Motor neuron (in vitro differentiated cells): ENCODE data around the gene VANGL1. TPM values are rescaled to one million over a fixed set of nuclear protein-coding genes. Genes with fewer than 3 reads are reported as not detected.

Source experiments
- ATAC-seq, 8 experiments: fragments of 200-7000 bp; cut with Tn5 transposase; replicated peaks in 6 of 8; 2 replicates each; pipeline ENCODE4 v1.8.0; 2021; ENCODE audit warnings: mild to moderate bottlenecking in 8 of 8, moderate library complexity in 8 of 8
- H3K27ac ChIP-seq, 2 donors: fragments of 250-450 bp; sonication (Bioruptor Pico); 2 replicates each; pipeline ENCODE4 v1.9.0; 2021; ENCODE audit warnings: antibody characterized with exemption in 2 of 2, mild to moderate bottlenecking in 2 of 2, moderate library complexity in 1 of 2
- H3K4me1 ChIP-seq, 2 donors: fragments of 250-450 bp; sonication (Bioruptor Pico); replicated peaks in 1 of 2; 2 replicates each; pipeline ENCODE4 v1.6.1; 2021; ENCODE audit warnings: antibody characterized with exemption in 2 of 2, mild to moderate bottlenecking in 2 of 2, moderate library complexity in 1 of 2
- H3K4me3 ChIP-seq, 5 donors: fragments of 250-450 bp; sonication (Bioruptor Pico); 2 replicates each; pipeline ENCODE4 v1.9.0; 2021; ENCODE audit warnings: antibody characterized with exemption in 5 of 5, mild to moderate bottlenecking in 5 of 5, moderate library complexity in 4 of 5
- WGBS, 10 experiments: fragments of 450-650 bp; shearing (Covaris generic); methylation state at CpG; one replicate each; pipeline ENCODE4 v1.0.0; 2022; 5-methylcytosine and 5-hydroxymethylcytosine counted together
- in situ Hi-C, 9 experiments: fragments of 400-800 bp; cut with MboI; loops; one replicate each; pipeline ENCODE4 v1.15.0; 2021; ENCODE audit warnings: low sequenced_read_pairs in 9 of 9, low pct_unique_long_range_greater_than_20kb in 2 of 9; ENCODE audit not compliant: unreplicated experiment in 9 of 9
- total RNA-seq, 8 experiments: library from RNA; unstranded; fragments of 300-600 nt; gene quantifications; 2 replicates each; pipeline versions ENCODE4 v1.2.3 to v1.2.4, GENCODE V29; 2022

Gene VANGL1
- total RNA-seq, 8 experiments from 2014 or later: 0.95 to 12.2 (median 3.7) TPM

- H3K4me1 ChIP-seq: peaks cover 3 to 5% of the 10 kb centered on the region in 2 donors
- in situ Hi-C loops: no loop called here
- no peak for ATAC-seq
- no peak overlapping the region for H3K4me3 ChIP-seq
- no peak overlapping the region for H3K27ac ChIP-seq
- 17 to 100% (median 87%) methylated on average over 1 to 5 of the region's 5 CpGs for WGBS, 10 experiments
Observed at GRCh38 chr1:115746021-115746690, 104.4 kb downstream of the VANGL1 start.

Other genes with a start within 250 kb of the VANGL1 start
- under 1 TPM in 5 of 8 experiments, not detected in 3; 0.09 to 0.42 (median 0.21) TPM for gene CASQ2, start 126.7 kb downstream of the VANGL1 start, total RNA-seq
- gene NHLH2, start 199.2 kb downstream of the VANGL1 start, total RNA-seq: 10 to 100 TPM in 4 of 8 experiments, under 1 TPM in 4; 0.09 to 70.5 (median 6.9) TPM